ENCODE measurements around the gene ANK3.
A peak's percentile ranks its signal among the peaks of the same experiment; 100 is the strongest.

Gene ANK3

DNA sequence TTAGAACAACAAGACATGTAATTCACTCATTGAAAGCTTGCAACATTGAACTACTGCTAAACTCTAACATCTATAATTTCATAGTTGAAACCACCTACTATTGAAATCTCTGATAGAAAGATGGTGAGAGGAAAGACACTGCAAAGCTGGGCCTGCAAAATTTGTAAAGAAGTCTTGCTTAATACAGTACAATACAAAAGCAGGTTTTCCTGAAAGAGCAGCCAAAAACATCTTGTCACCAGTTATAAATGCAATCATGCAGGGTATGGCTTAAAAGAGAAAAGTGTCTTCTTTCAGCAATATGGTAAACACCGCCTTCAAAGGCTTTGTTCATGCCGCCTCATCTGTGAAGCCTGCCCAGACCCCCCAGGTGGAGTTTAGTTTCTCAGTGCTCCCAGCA, 109.2 kb downstream of the ANK3 start:
- DNase-seq (ENCODE audit: low spot score): no peak

DNA sequence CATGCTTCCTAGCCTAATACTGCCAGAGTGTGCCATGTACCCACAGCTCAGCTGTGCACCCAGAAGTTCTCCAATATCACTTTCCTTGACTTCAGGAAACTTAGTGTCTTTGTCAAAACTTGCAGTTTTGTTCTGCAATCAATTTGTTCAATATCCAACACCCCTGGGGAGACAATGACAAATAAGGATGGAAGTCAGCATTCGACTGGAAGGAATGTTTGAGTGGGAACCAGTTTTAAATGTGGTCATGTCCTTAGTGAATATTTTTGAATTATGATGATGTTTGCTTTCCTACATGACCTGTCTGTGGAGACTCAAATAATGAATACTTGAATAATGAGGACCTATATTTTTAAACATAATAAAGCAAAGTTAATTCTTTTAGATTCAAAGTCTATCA, 112.0 kb downstream of the ANK3 start:
- DNase-seq (ENCODE audit: low spot score): no peak

DNA sequence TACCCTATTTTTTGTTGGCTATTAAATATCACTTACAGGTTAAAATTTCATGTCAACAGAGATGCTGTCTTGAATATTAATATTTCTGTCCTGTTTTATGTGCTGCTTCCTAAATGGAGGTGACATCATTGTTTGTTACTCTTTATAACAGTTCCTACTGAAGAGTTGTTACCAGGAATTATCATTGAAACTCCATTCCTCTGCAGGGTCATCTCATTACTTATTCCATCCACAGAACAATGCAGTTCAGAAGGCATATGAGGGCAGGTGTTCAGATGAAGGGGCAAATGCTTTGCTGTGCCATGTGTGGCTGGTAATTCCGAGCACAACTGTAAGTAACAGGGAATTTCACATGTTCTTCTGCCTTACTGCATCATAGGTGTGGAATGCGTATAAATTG, 113.4 kb downstream of the ANK3 start:
- DNase-seq (ENCODE audit: low spot score): no peak

DNA sequence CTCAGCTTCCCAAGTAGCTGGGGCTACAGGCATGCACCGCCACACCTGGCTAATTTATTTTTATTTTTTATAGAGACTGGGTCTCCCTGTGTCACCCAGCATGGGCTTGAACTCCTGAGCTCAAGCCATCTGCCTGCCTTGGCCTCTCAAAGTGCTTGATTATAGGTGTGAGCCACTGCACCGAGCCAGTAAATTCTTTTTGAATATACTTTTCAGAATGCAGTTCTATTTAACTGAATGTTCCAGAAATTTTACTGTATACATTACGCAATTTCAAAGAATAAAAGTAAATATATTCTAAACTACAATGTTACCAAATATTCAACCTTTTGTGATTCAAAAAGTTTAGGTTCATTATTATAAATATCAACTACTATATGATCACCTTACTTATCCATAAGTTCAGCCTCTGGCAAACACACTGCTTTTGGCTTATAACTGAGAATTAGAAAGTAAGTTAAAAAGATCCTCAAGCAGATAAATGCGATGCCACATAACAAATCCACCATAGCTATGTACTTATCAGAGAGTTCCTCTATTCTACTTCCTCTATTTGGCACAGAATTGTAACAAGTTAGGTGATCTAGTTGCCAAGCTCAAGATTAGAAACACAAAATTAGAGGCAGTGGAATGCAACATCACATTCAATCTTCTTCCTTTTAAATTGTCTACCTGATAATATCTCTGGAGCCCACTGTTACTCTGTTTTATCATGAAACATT, 118.2 kb downstream of the ANK3 start:
- DNase-seq (ENCODE audit: low spot score): no peak

DNA sequence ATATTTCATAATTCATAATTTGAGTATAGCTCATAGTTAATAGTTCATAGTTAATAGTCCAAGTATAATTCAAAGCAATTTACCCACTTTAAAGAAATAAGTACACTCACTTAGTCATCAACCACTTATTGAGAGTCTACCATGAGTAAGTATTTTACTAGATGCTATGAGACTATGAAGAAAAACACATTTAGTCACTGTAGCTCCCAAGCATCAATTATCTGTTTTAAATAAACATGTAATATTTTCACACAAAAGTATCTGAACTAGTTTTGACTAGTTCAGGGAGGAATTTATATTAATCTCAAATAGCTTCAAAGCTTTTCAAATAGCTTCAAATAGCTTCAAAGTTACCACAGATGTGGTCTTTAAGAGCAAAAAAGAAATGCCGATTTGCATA, 119.2 kb downstream of the ANK3 start:
- peak; percentile 3 for DNase-seq (ENCODE audit: low spot score)

DNA sequence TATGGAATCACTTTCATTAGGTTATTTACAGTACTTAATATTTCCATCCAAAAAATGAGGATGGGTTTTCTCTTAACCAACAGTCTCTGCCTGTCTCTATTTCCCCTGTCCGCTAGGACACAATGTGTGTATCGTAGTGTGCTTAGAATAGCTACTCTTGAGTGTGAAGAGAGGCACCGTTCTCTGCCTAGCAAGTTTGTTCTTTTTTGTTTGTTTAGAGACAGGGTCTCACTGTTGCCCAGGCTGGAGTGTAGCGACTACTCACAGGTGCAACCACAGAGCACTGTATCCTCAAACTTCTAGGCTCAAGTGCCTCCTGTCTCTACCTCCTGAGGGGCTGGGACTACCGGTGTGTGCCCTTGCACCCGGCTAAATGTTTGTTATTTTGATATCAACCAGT, 121.9 kb downstream of the ANK3 start:
- no peak for DNase-seq (ENCODE audit: low spot score)

DNA sequence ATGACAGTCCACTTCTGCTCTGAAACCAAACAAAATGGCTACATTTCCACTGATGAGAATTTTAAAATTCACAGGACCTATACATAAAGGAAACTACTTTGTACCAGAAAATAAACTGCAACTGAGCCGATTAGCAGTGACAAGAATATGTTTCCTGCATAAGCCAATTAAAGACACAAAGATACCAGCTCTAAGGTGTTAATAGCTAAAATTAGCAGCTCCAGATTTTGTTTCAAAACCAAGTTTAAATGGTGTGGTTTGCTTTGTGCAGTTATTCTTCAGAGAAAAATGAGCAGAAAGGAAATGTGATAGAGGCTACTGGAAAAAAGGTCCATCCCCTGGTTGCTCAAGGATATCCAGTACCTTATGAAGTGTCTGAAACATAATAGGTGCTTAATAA, 123.2 kb downstream of the ANK3 start:
- DNase-seq (ENCODE audit: low spot score): no peak

DNA sequence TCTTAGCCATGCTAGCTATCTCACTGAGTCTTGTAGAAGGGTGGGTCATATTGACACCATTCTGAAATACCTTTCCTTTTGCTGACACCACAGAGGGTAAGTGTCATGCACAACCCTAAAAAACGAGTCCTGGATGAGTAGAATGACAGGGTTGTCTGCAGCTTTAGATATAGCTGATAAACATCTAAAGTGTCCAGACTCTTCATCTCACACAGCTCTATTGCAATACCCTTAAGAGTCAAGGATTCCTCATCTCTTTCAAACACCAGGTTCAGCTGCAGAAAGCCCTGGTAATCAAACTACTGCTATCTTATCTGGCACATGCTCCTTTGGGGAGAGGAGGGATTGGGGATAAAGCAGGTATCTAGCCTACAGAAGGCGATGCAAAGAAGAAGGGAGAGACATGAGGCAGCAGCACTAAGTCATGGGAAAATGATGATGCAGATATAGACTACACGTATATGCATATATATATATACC, 127.0 kb downstream of the ANK3 start:
- DNase-seq (ENCODE audit: low spot score): no peak

DNA sequence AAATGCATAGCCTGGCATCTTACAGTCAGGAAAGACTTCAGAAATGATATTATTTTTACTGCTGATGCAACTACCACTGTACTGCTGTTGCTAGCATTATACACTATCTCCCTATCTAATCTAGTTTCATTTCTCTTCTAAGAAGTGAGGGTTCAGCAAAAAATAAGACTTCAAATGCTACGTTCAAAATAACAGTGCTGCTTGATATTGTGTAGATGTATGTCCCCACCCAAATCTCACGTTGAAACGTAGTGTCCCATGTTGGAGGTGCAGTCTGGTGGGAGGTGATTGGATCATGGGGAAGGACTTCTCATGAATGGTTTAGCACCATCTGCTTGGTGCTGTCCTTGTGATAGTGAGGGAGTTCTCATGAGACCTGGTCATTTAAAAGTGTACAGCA, 129.4 kb downstream of the ANK3 start:
- no peak for DNase-seq (ENCODE audit: low spot score)

DNA sequence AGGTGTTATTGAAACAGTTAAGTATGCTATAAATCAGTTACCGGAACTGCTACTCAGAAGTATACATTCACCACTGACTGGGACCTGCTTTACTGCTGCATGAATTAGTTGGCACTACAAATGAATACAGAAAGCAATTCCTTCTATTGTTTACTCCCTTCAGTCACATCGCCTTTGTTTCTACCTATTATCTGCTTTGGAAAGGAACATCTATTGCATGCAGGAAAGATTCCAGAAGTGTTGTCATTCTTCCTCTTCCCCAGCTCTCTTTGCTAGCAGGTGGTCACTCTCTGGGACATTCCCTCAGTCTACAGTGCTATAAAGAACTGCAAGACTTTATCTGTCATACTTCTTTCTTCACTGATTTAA, 131.3 kb downstream of the ANK3 start:
- no peak for DNase-seq (ENCODE audit: low spot score)

DNA sequence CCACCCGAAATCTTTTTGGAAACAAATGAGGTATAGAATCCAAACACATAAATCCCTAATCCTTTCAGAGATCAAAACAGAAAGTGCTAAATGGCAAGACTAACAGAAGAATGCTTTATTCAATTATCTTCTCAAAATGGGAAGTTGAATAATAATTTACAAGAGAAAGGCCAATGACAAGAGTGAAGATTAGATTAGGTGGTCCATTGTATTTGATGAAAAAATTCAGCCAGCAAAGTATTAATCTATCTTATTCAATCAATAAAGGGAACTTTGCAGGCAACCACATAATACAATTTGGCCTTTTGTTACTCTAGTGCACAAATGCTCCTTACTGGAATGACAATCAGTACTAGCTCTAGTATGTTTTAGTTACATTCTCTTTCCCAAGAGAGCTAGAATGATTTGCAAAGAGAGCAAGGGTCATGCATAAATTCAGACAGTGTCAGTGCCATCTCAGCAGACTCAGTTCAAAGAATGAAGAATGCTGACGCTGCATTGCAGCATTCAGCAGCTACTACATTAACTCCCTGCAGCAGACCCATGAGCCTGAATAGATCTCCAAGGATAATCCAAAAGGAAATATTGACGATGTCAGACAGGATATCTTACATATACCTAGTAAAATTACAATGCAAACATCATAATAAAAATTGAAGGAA, 131.8 kb downstream of the ANK3 start:
- no peak for DNase-seq (ENCODE audit: low spot score)

DNA sequence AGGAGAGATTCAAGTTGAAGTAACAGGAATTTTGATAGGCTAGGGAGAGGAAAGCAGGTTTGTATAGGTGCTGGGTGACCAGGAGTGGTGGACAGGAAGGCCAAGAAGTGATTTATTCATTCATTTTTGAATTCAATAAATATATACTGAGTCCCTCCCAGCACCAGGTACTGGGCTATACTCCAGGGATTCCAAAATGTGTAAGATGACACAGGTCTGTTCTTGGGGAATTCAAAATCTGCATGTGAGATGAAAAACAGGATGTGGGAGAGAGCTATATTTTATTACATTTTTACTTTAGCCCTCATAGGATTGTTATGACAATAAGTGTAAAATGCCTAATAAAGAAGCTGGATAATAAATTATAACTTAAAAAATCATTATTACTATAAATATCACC, 134.9 kb downstream of the ANK3 start:
- DNase-seq (ENCODE audit: low spot score): no peak

DNA sequence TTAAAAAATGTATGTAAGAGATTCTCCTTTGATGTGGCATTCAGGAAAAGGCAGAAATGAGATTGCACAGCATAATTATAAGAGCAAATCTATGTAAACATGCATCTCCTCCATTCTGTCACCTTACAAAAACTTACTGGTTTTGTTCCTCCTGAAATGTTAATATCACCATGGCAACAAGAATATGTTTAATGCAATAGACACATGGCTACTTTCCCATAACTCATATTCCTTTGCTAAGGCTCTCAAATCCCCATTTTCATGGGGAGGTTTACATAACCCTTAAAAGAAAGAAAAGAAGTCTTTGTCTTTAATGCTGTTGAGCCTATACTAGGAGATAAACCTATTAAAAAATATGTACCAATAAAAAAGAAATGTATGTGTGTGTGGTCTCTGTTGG, 136.2 kb downstream of the ANK3 start:
- DNase-seq (ENCODE audit: low spot score): no peak

DNA sequence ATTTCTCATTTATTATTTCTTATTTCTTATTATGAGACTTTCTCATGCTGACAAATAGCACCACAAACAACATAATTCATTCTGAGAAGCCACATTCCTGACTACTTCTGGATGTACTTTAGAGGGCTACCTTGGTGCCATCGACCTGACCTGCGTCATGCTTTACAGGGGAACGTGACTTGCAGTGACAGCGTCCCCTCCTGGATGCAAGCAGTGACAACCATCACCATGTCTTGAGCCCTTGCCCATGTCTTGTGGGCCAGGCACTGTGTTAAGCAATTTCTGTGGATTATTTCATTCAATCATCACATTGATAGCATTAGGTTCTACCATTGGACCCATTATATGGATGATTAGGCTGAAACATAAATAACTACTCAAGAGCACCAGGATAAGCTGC, 137.0 kb downstream of the ANK3 start:
- no peak for DNase-seq (ENCODE audit: low spot score)

DNA sequence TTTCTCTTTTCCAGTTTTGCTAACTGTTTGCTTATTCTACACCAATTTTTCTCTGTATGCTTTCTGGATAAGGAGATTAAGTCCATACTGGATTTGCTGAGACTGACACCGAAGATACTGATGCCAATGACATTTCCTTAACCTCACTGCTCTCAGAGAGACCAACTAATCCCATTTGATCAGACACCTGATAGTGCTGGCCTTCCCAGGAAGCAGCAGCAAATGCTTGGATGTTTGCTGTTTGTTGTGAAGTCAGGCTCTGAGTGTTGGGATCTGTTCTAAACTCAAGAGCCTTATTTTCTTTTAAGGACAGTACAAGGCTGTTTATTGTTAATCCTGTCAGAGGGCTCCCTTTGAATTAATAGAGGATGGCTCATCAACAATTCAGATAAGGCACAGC, 143.3 kb downstream of the ANK3 start:
- no peak for DNase-seq (ENCODE audit: low spot score)

DNA sequence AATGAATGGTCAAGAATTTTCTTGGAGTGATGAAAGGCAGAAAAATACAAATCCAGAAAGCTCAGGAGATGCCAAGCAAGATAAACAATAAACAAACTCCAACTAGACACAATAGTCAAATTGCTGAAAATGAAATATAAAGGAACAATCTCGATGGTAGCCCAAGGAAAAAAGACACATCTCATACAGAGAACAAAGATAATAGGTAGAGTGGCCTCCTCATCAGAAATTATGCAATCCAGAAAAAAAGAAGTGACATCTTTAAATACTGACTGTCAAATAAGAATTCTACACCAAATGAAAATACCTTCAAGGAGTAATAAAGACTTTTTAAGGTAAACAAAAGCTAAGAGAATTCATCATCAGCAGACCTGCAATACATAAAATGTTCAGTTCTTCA, 150.4 kb downstream of the ANK3 start:
- DNase-seq (ENCODE audit: low spot score): no peak

DNA sequence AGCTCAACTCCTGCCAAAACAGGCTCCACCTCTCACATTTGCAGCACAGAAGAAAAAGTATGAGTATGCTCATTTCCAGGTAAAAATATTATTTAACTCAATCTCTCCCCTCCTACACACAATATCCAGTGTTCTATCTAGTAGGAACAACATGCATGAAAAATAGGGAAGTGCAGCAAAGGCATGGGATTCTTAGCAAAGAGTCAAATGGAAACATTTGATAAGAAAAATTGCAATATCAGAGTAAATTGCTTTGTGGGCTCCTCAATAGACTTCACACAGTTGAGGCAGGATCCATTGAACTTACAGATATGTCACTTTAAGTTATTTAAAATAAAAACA, 150.9 kb downstream of the ANK3 start:
- DNase-seq (ENCODE audit: low spot score): no peak

DNA sequence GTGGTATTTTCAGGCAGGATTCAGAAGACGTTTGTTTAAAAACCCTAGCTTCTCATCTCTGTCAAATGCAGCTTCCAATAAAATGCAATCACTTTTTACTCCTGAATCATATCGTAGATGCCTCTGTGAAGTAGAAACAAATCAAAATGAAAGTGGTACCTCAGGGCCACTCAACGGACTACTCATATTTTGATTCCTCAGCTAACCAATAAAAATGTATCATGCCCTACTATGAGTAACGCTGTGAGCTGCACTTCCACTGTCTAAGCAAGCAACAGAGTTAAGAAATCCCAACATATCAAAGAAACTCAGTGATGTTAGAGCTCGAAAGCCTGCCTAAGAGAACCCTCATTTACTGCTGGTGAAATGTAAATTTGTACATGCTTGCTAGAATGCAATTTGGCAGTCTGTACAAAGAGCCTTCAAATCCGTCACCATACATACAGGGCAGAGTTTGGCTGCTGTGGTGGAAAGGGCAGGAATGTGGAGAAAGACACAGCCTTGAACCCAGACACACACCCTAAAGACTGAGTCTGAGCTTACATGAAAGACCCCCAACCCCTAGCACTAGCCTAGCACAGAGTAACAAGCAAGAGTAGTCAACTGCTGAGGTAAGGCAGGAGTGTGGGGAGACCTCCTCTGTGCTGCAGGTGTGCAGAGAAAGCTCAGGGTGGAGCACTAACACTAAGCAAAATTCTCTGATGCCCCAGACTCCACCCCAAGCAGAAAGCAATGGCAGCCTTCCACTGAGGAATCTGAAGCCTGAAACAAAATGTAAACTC, 151.5 kb downstream of the ANK3 start:
- peak; percentile 30 for DNase-seq (ENCODE audit: low spot score)

DNA sequence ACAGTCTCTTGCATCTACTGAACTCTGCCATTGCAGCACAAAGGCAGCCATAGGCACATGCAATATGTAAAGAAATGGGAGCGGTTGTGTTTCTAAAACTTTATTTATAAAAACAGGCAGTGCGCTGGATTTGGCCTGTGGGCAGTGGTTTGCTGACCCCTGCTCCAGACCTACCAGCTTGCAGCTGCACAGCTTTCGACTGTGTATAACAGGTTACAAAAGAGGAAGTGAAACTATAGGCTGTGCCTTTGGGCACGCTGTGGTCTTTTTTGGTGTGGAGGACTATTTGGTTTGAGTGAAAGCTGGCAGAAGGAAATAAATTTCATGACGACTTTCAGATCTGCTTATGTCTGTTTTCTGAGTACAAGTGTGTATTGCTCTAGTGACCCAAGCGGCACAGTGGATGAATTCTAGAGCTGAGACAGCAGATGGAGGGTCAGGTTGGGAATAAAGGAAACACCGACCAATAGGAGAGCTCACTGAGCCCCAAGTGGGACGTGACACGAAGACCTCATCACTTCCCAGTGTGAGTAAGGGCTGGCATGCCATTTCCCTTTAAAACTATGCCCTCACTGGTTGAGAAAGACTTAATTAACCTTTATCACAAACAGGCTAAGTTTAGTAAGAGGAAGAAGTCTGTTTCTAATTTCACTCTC, 152.7 kb downstream of the ANK3 start:
- peak; percentile 52 for DNase-seq (ENCODE audit: low spot score)

DNA sequence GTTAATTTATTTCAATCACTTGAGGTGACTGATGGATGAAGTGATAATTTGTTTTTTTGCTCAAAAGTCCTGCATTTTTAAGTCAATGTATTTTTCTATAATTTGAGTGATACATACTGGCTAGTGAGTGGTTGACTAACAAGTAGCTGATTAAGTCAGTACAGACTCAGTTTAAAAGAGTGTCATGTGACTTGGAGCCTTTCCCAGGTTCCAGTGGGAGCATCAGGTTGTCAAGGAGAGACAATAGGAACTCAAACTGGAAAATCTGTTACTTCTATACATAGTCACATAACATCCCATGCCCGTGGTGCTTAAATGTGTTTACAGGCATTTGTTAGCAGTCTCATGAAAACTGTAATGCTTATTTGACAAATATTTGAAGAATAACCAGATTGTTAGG, 154.7 kb downstream of the ANK3 start:
- peak; percentile 42 for DNase-seq (ENCODE audit: low spot score)

DNA sequence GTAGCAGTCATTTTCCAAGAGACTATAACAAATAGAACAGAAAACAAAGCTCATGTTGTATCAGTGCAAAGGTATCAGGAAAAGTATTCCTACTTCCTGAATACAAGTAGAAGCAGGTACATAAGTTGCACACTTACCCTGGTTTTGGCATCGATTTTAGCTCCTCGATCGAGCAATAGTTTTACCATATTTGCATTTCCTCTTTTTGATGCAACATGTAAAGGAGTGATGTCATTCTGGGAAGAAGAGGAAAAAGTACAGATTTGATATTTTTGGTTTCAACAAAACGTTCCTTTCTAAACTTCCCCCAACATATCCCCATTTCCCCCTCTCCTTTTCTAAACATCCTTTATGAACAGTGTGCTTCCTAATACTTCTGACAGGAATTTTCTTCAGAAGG, 155.1 kb downstream of the ANK3 start:
- no peak for DNase-seq (ENCODE audit: low spot score)

DNA sequence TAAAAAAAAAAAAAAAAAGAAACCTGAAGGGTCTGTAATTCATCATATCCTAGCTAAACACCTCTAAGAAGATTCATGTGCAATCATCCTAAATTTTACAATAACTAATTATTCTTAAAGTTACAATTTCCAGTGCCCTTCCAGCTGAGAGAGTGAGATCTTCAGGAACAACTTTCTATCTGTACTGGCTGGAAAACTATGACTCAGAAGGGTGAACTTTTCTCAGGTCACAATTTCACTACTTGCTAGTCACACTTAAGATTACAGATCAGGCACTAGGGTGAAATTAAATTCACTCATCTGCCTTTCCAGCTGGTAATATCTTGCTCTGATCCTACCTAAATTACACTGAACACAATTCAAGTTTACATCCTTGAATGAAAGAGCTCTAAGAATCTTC, 158.8 kb downstream of the ANK3 start:
- peak; percentile 22 for DNase-seq (ENCODE audit: low spot score)
